Retina (tissue), 1 donor: ENCODE data around the gene ABR.
A peak's percentile ranks its signal among the peaks of the same experiment; 100 is the strongest.
"Not testable (repeated sequence)": the region's sequence is repeated elsewhere in the genome, so short reads cannot be mapped to it uniquely, and the experiment has no call there.

ENCODE experiments used
- DNase-seq: peaks from one replicate; pipeline ENCODE4 v3.0.0-alpha.2; 2016

Gene ABR

DNA sequence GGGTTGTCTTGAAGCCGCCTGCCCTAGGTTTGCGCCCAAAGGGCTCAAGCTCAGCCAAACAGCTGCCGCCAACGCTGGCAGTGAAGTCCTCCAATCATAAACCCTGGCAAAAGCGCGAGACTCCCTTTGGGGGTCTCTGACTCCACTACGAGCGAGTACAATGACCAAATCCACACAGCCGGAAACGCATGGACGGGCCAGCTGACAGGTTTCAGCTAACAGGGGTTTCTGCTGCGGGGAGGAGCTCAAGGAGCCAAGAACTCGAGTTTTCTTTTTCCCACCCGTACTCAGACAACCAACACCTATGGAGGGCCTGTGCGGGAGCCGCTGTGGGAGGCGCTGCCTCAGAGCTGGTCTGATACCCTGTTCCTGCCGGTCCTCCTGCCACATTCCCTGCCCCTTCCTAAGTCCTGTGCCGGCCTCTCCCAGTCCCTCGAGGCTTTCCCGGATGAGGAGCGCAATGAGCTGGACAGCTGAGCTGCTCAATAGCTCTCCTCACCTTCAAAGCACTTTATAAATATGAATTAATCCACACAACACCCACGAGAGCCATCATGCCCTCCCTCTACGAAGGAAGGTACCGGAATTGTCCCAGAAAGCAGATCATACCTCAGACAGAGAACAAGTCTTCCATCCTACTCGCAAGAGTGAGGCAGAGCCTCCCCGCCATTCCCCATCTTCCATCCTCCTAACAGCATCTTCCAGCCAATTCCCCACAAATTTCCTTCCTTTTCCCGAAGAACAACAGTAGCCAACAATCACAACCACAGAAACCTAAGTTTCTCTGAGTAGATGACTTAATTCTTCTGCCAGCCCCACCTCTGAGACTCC, 6.1 kb downstream of the ABR start:
- no peak for DNase-seq

DNA sequence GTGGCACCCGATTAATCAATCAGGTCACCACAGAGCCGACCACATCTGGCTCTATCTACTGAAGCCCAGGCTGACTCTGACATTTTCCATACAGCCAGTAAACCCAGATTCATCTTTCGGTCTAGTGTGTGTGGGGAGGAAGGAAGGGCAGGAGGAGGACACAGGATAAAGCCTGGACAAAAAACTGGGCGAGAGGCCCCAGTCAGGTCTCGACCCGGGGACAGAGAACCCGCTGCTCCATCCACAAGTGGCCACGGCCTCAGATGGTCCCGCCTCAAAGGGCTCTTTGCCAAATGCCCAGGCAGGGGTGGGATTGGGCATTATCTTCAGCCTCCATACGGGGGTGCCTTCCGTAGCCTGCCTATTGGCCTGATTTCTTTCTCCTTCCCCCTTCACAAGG, 7.8 kb downstream of the ABR start:
- DNase-seq, result no peak

DNA sequence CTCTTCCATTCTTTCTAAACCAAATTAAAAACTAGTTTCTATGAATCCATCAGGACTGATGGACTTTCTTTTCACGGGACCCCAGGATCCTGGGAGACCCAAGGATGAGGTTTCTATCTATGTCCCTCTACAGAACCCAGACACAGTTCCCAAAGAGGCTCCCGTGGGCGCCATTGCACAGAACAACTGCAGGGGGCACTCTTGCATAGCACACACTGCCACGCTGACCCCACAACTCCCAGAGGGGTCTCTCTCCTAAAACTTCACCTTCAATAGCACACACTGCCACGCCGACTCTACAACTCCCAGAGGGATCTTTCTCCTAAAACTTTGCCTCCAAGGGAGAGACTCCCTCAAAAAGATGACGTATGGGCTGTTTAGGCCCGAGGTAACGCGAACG, 9.0 kb downstream of the ABR start:
- DNase-seq, result no peak

- peak; percentile 51 for DNase-seq
Observed at GRCh38 chr17:1169929-1170312, 9.9 kb downstream of the ABR start.

- peak; percentile 84 for DNase-seq
Observed at GRCh38 chr17:1169221-1169928, 10.4 kb downstream of the ABR start.

DNA sequence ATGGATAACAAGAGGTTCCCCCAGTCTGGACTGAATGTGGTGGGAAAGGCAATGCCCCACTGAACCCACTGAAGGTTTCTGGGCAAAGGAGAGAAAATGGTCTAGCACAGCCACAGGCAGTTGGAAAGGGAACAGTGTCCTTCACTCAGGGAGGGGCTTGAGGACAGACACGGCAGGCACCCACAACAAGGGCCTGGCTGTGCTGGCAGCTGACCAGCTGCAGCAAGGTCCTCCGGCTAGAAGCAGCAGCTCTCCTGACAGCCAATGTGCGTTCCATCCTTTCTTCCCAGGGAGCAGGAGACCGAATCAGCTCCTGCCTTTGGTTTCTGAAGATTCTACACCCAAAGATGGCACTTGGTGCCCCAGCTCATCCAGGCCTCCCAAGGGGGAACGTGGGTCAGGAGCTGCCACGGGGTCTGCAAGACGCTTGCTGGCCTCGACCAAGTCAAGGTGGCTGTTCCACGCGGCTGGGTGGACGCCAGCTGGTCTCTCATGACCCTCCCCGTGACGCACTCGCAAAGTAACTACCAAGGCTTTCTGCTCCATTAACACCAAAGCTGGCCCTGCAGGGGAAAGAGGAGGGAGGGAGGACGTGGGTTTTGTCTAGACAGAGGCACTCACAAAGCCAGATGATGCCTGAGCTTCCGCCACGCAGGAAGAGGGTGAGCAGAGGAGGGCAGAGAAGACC, 11.1 kb downstream of the ABR start:
- peak; percentile 86 for DNase-seq

GRCh38 chr17:1166276-1166675, 13.5 kb downstream of the ABR start:
- no peak for DNase-seq

DNA sequence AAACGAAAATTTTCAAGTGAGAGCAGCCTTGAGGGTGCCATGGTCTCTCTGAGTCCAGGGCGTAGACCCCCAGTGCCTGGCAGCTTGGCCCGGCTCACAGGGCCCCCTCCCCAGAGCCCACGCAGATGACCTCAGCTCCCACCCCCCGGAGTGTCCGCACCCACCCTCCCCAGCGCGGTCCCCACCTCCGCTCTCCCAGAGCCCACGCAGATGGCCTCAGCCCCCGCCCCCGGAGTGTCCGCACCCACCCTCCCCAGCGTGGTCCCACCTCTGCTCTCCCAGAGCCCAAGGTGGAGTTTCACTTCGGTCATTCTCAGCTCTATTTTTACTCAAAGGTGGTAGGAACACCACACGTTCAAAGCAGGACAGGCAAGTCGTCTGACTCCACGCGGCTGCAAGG, 13.9 kb downstream of the ABR start:
- DNase-seq, result no peak

DNA sequence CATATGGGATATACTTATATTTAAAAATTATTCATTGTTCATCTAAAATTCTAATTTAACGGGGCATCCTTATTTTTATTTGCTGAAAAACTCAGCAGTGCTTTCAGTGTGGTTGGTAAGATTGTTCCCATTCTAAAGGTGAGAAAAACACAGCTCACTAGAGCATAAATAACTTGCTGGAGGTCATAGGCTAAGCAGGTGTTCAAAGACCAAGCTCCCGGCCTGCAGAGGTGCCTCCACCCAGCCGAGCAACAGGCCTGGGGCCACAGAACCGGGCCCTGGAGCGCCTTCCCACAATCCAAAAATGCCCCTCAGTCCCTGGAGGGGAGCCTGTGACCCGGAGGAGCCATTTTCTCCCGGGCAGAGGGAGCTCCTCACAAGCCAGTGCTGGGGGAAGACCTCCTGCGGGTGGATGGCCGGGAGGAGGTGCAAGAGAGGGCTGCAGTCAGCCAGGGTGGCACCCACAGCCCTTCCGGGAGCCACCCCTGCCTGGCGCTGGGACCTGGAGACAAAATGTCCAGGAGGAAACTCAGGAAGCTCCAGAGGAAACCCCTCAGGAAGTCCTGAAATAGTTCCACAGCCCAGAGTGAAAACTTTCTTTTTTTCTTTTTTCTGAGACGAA, 14.7 kb downstream of the ABR start:
- no peak for DNase-seq

DNA sequence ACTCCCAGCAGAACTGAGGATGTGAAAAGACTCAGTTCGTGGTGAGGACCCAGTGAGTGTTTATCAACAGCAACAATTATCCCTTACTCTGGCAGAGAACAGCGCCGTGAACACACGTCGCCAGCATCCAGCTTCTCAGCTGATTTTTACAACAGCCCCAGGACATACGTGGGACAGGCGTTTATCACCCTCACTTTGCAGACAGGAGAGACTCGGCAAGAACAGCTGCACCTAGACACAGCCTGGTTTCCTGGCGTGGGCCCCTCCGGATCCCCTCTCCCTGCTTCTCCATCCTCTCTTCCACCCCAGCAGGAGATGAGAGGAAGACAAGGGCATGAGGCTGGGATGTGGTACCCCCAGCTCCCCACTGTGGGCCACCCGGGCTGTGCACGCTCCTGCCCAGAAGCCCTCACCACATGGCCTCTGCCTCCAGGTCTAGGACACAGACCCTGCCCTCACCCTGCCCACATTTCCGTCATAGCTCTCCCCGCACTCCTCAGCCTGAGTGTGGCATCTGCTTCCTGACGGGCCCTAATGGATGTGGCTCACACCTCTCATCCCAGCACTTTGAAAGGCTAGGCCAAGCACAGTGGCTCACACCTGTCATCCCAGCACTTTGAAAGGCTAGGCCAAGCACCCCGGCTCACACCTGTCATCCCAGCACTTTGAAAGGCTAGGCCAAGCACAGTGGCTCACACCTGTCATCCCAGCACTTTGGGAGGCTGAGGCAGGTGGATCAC, 17.5 kb downstream of the ABR start:
- no peak for DNase-seq

DNA sequence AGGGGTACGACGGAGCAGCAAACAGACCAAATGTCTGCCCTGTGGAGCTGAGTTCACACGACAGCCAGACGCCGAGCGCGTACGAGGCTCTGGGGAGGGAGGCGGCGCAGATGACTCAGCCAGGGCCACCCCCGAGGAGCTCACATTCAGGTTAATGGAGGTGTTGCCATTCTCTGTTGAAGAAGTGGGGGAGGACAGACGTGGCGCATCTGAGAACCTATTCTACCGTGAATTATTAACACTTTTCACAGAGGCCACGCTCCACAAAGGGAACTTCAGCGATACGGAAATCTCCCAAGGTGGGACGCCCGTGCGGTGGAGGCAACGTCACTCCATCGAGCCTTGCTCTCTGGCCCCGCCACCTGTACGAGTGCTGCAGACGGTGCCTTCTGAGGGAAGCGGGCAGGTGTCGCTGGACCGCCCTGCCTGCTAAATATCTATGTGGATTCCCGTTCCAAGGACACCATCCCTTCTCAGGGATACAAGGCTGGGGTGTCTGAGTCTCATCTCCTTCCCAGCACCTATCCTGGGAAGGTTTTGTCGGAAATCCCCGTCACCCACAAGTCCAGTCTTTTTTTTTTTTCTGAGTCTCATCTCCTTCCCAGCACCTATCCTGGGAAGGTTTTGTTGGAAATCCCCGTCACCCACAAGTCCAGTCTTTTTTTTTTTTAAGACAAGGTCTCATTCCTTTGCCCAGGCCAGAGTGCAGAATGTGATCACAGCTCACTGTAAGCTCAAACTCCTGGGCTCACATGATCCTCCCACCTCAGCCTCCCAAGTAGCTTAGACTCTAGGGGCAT, 19.0 kb downstream of the ABR start:
- no peak for DNase-seq

- DNase-seq, result no peak
Observed at GRCh38 chr17:1159431-1160180, 20.2 kb downstream of the ABR start.

DNA sequence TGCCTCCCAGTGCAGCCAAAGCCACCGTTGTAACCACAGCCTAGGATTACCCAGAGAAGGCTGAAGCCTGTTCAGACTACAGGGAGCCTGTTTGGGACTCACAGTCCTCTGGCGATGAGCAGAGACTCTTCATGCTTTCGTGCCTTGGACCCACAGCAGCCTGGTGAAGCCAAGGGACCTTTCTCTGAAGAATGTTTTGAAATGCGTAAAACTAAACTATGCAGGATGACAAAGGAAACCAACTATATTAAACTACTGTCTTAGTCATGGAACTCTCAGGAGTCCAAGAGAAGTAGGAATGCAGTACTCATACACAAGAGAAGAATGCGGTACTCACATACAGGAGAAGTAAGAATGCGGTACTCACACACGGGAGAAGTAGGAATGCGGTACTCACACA, 20.9 kb downstream of the ABR start:
- DNase-seq, result no peak

GRCh38 chr17:1156864-1157263, 22.9 kb downstream of the ABR start:
- DNase-seq, result no peak

- DNase-seq, result no peak
Observed at GRCh38 chr17:1154704-1155103, 25.1 kb downstream of the ABR start.

GRCh38 chr17:1153795-1154546, 25.8 kb downstream of the ABR start:
- DNase-seq, result peak; percentile 78

DNA sequence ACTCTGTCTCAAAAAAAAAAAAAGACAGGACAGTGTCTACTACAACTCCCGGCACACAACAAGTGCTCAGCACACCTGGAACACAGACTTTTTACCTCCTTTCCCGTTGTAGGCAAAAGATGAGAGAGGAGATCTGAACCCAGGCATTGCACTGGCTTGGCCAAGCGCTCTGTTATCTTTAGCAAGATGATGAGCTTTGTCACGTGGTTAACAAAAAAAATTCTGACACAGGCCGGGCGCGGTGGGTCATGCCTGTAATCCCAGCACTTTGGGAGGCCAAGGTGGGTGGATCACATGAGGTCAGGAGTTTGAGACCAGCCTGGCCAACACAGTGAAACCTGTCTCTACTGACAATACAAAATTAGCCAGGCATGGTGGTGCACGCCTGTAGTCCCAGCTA, 27.2 kb downstream of the ABR start:
- DNase-seq, result not testable (repeated sequence)

DNA sequence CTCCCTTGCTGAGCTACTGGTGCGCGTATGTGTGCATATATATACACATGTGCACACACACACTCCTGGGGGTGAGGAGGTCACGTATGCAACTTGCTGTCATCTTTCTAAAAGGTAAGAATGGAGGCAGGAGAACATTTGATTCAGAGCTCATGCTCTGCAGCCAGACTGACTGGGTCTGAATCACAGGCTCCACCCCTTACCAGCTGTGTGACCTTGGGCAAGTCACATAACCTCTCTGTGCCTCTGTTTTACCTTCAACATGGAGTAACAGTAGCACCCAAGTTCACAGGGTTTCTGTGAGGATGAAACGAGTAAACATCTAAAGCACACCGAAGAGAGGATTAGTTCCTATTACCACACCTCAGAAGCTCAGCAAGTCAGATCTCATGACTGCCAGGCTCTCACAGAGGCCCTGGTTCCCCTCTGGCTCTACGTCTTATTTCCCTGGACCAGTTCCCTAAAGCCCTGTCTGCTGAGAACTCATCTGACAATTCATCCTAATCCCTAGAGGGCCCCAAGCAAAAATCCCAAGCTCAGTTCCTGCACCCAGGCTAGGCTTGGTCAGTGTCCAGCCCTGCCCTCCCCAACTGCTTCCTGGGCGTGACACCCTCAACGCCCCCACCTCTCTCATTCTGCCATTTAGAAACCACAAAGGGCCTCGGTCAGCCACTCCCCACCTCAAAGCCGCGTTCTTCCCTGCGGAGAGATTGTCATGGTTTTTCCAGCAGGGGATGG, 28.7 kb downstream of the ABR start:
- no peak for DNase-seq

DNA sequence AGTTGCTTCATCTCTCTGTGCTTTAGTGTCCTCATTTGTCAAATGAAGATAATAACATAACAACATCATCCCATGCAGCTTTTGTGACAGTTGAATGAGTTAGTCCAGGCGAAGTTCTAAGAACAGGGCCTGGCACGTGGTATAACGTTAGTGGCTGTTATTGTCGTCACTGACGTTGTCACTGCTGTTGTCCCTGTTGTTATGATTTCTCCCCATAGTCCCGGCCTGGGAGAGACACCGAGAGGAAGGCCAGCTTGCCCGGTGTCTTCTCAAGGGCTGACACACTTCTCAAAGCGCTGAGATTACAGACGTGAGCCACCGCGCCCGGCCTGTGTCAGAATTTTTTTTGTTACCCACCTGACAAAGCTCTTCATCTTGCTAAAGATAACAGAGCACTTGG, 29.9 kb downstream of the ABR start:
- no peak for DNase-seq

DNA sequence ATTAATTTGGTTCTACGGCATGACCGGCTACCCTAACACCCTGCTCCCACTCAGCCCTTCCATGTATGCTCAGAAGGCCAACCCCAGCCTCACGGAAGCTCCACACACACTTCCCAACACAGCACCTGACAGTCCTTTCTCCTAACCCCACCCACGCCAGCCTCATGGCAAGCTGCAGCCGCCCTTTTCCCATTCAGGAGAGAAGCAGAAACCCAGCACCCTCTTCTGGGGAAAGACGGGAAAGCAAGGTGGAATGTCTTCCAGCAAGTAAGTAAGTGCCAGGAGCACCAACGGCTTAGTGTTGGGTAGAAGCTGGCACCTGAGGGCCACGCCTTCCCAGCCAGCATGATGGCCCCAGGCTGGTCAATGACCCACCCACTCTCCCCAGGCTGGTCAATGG, 32.1 kb downstream of the ABR start:
- peak; percentile 73 for DNase-seq
